B cell (primary cell): ENCODE measurements around the gene CNR2. TPM values are rescaled to one million over a fixed set of nuclear protein-coding genes. Genes with fewer than 3 reads are reported as not detected.
"Not testable (repeated sequence)": the region's sequence is repeated elsewhere in the genome, so short reads cannot be mapped to it uniquely, and the experiment has no call there.

Experiments
- ATAC-seq: fragments of 200-7000 bp; cut with Tn5 transposase; one replicate; pipeline ENCODE4 v1.10.0; 2021; ENCODE audit warnings: low read depth, mild to moderate bottlenecking, moderate number of reproducible peaks, moderate library complexity
- CTCF ChIA-PET: fragments of 350-600 bp; sonication (Branson Sonifier 250); formaldehyde crosslinking; loops from one replicate; lab custom pipeline; 2021; ENCODE audit warnings: antibody characterized with exemption, inconsistent platforms; lab: Charles Lee
- POLR2A ChIA-PET: fragments of 350-600 bp; sonication (Branson Sonifier 250); formaldehyde crosslinking; loops from one replicate; lab custom pipeline; 2021; ENCODE audit warnings: antibody characterized with exemption; lab: Charles Lee
- DNase-seq: peaks from one replicate; pipeline ENCODE4 v3.0.0; 2013
- H2AFZ ChIP-seq: 2 replicates; pipeline ENCODE4 v1.6.1; 2012; ENCODE audit warnings: mild to moderate bottlenecking, low read depth, low read length; ENCODE audit not compliant: insufficient read depth, poor library complexity, severe bottlenecking
- H3K27ac ChIP-seq, 2 donors: 1 replicate in 1 of 2; 2 replicates in 1 of 2; pipeline ENCODE4 v1.5.1; 2012 to 2013; ENCODE audit warnings: low read length in 2 of 2, mild to moderate bottlenecking in 2 of 2, moderate library complexity in 1 of 2
- H3K27me3 ChIP-seq, 4 experiments: fragments of 200-600 bp in 1 of 4; sonication (generic) in 1 of 4; replicated peaks in 1 of 4; 1 replicate in 2 of 4; 2 replicates in 2 of 4; pipeline versions ENCODE4 v1.6.1 to v1.7.0; 2013 to 2016; ENCODE audit warnings: low read length in 3 of 4, mild to moderate bottlenecking in 2 of 4, mixed read lengths in 1 of 4, moderate library complexity in 1 of 4; ENCODE audit not compliant: insufficient read depth in 4 of 4, control insufficient read depth in 3 of 4; ENCODE audit errors: control extremely low read depth in 1 of 4
- H3K36me3 ChIP-seq, 2 experiments: replicated peaks in 1 of 2; 1 replicate in 1 of 2; 2 replicates in 1 of 2; pipeline versions ENCODE4 v1.6.1 to v1.7.1; 2013; ENCODE audit warnings: low read length in 1 of 2; ENCODE audit not compliant: insufficient read depth in 2 of 2, control insufficient read depth in 1 of 2; ENCODE audit errors: control extremely low read depth in 1 of 2, extremely low read depth in 1 of 2
- H3K4me1 ChIP-seq, 2 donors: fragments of 200-600 bp in 1 of 2; sonication (generic) in 1 of 2; 1 replicate in 1 of 2; 2 replicates in 1 of 2; pipeline versions ENCODE4 v1.5.1 to v1.6.1; 2013 to 2017; ENCODE audit warnings: low read length in 2 of 2; ENCODE audit not compliant: control insufficient read depth in 2 of 2, insufficient read depth in 2 of 2
- H3K4me2 ChIP-seq: replicated peaks from 2 replicates; pipeline ENCODE3; 2012; ENCODE audit warnings: mild to moderate bottlenecking, low read depth, low read length; ENCODE audit not compliant: poor library complexity, severe bottlenecking
- H3K4me3 ChIP-seq, 5 experiments: fragments of 200-600 bp in 1 of 5; sonication (generic) in 1 of 5; 1 replicate in 3 of 5; 2 replicates in 2 of 5; pipeline versions ENCODE4 v1.5.1 to v1.7.0; 2011 to 2016; ENCODE audit warnings: low read length in 4 of 5, mild to moderate bottlenecking in 4 of 5, low read depth in 2 of 5, control low read depth in 1 of 5, moderate library complexity in 1 of 5; ENCODE audit not compliant: insufficient read depth in 1 of 5; ENCODE audit errors: control extremely low read depth in 1 of 5, extremely low read depth in 1 of 5
- H3K79me2 ChIP-seq: fragments of 200-600 bp; sonication (generic); one replicate; pipeline ENCODE4 v1.6.0; 2016; ENCODE audit warnings: low read length; ENCODE audit not compliant: control insufficient read depth, insufficient read depth
- H3K9ac ChIP-seq: fragments of 200-600 bp; sonication (generic); 2 replicates; pipeline ENCODE4 v1.6.1; 2017; ENCODE audit warnings: mild to moderate bottlenecking, low read length, moderate library complexity
- H3K9me3 ChIP-seq, 3 donors: one replicate each; pipeline versions ENCODE4 v1.6.1 to v1.7.1; 2013; ENCODE audit warnings: low read length in 2 of 3; ENCODE audit not compliant: control insufficient read depth in 2 of 3, insufficient read depth in 1 of 3; ENCODE audit errors: control extremely low read depth in 1 of 3
- H4K20me1 ChIP-seq: 2 replicates; pipeline ENCODE4 v1.6.0; 2012; ENCODE audit warnings: mild to moderate bottlenecking, low read length; ENCODE audit not compliant: insufficient read depth, control insufficient read depth, poor library complexity, severe bottlenecking
- H3K27ac Mint-ChIP-seq: one replicate; pipeline ENCODE4 v1.8.0; 2021; ENCODE audit warnings: mixed read lengths
- H3K27me3 Mint-ChIP-seq: one replicate; pipeline ENCODE4 v1.8.0; 2021; ENCODE audit warnings: mixed read lengths
- H3K4me1 Mint-ChIP-seq: one replicate; pipeline ENCODE4 v1.8.0; 2021; ENCODE audit warnings: mixed read lengths
- H3K4me3 Mint-ChIP-seq: one replicate; pipeline ENCODE4 v1.8.0; 2021; ENCODE audit warnings: mixed read lengths
- H3K9me3 Mint-ChIP-seq: one replicate; pipeline ENCODE4 v1.8.0; 2022; ENCODE audit warnings: mixed read lengths; ENCODE audit not compliant: insufficient read depth
- CTCF ChIP-seq: fragments of 200-600 bp; IDR thresholded peaks from one replicate; pipeline ENCODE4 v1.8.0; 2022; ENCODE audit warnings: antibody characterized with exemption, mild to moderate bottlenecking
- EZH2 ChIP-seq: IDR thresholded peaks from 2 replicates; pipeline ENCODE4 v1.6.1; 2012; ENCODE audit warnings: borderline replicate concordance, low read depth, mild to moderate bottlenecking, moderate library complexity, low read length; ENCODE audit not compliant: insufficient read depth, poor library complexity, severe bottlenecking
- WGBS: methylation state at CpG from one replicate; pipeline ENCODE4 v1.1.5; 2013; ENCODE audit warnings: missing lambda C conversion rate; ENCODE audit not compliant: insufficient coverage; 5-methylcytosine and 5-hydroxymethylcytosine counted together
- intact Hi-C: fragments of 100-400 bp; cut with micrococcal nuclease; formaldehyde crosslinking; loops from one replicate; pipeline ENCODE4 v1.10.0; 2022
- polyA plus RNA-seq: library from polyadenylated mRNA; depleted of rRNA; stranded (reverse); fragments of >200 nt; gene quantifications from 2 replicates; pipeline ENCODE4 v1.2.3, GENCODE V29; 2012
- total RNA-seq, 2 donors: library from RNA; stranded (reverse); fragments of 120-200 nt in 1 of 2; gene quantifications; 1 replicate in 1 of 2; 2 replicates in 1 of 2; pipeline versions ENCODE4 v1.2.3 to v1.2.4, GENCODE V29; 2013 to 2022

Gene CNR2
- total and polyA plus RNA-seq, 2 donors (not counting 1 experiment from before 2014, with no cell fraction given): 45.6 to 63.4 TPM

GRCh38 chr1:23851406-23851805 lies 61.8 kb downstream of the CNR2 start:
- H3K27ac ChIP-seq, H3K27ac Mint-ChIP-seq, H3K4me2 ChIP-seq, H3K4me3 ChIP-seq, DNase-seq, H3K4me1 ChIP-seq, H3K9me3 ChIP-seq, H3K9me3 Mint-ChIP-seq, H4K20me1 ChIP-seq, H3K4me1 Mint-ChIP-seq, H2AFZ ChIP-seq, CTCF ChIA-PET, H3K9ac ChIP-seq, intact Hi-C loops, H3K79me2 ChIP-seq, ATAC-seq, H3K4me3 Mint-ChIP-seq, H3K27me3 Mint-ChIP-seq, H3K27me3 ChIP-seq: not testable (repeated sequence)
- peaks cover 2 to 25% of the 10 kb centered on the region in 2 experiments for H3K36me3 ChIP-seq
- POLR2A ChIA-PET: interaction anchor here (0.6 kb wide), 1 partner anchor 22 kb away, joined by 5 read pairs; no protein-coding TSS in a partner anchor

- no peak for TF ChIP-seq CTCF
- TF ChIP-seq EZH2: no peak
- Histone ChIP-seq H3K4me2 (no peak overlapping the region), H2AFZ (no peak overlapping the region), H3K36me3 (peaks cover 2 to 26% of the 10 kb centered on the region in 2 experiments), H3K79me2 (no peaks in the 10 kb centered on the region), H3K4me3 (no peak overlapping the region), H3K27ac (no peak overlapping the region), H3K27me3 (no peaks in the 10 kb centered on the region), H4K20me1 (no peaks in the 10 kb centered on the region), H3K9me3 (peaks cover 0 to 4% (median 0%) of the 10 kb centered on the region in 3 donors), H3K9ac (no peak overlapping the region), H3K4me1 (no peaks in the 10 kb centered on the region)
- Mint-ChIP-seq H3K27me3 (no peaks in the 10 kb centered on the region), H3K4me1 (no peaks in the 10 kb centered on the region), H3K9me3 (no peaks in the 10 kb centered on the region), H3K27ac (no peak overlapping the region), H3K4me3 (no peak overlapping the region)
- ATAC-seq: no peak
- WGBS: 96% methylated on average over 9 of the region's 12 CpGs
- DNase-seq: no peak
- ChIA-PET CTCF (interaction anchor here (0.7 kb wide), 1 partner anchor 32 kb away, joined by 3 read pairs; no protein-coding TSS in a partner anchor), POLR2A (interaction anchor here (0.7 kb wide), 1 partner anchor 297 kb away, joined by 3 read pairs; no protein-coding TSS in a partner anchor)
- intact Hi-C loops: no loop called here
These were observed 64.2 kb downstream of the CNR2 start for GRCh38 chr1:23848673-23849616.

GRCh38 chr1:23847482-23848095 lies 65.6 kb downstream of the CNR2 start:
- H3K27ac ChIP-seq, CTCF ChIA-PET, H3K4me2 ChIP-seq, H3K79me2 ChIP-seq, DNase-seq, H3K9me3 ChIP-seq, H3K9ac ChIP-seq, H3K4me3 ChIP-seq, H2AFZ ChIP-seq, H3K27me3 Mint-ChIP-seq, H4K20me1 ChIP-seq, H3K4me1 Mint-ChIP-seq, ATAC-seq, H3K27me3 ChIP-seq, H3K27ac Mint-ChIP-seq, H3K9me3 Mint-ChIP-seq, POLR2A ChIA-PET, H3K4me3 Mint-ChIP-seq, intact Hi-C loops, H3K4me1 ChIP-seq: not testable (repeated sequence)
- WGBS: no CpG with 5 or more reads among the region's 2 CpGs
- peaks cover 2 to 26% of the 10 kb centered on the region in 2 experiments for H3K36me3 ChIP-seq
